ENCODE measurements around the gene MAST2. TPM values are rescaled to one million over a fixed set of nuclear protein-coding genes. Genes with fewer than 3 reads are reported as not detected.

The MAST2 gene
- total RNA-seq, 1 donor, result 24.2 TPM

GRCh38 chr1:45876000-45876617, 72.7 kb downstream of the MAST2 start:
- peaks cover 24% of the 10 kb centered on the region for H3K79me2 ChIP-seq (ENCODE audit: insufficient read depth, low read length)
- H3K4me2 ChIP-seq (ENCODE audit: insufficient read depth, low read length), result no peak overlapping the region
- peaks cover 20% of the 10 kb centered on the region for H3K4me1 ChIP-seq (ENCODE audit: insufficient read depth, low read length)
- H3K9me3 ChIP-seq (ENCODE audit: low read depth, low read length), result no peaks in the 10 kb centered on the region
- no peak for DNase-seq (ENCODE audit: insufficient read length, low spot score, missing footprints)
- no peak overlapping the region for H2AFZ ChIP-seq (ENCODE audit: low read length)
- no peak for TF ChIP-seq CTCF (IDR thresholded peaks at IDR 0.05; ENCODE audit: extremely low read depth, low read depth, low read length)
- H3K36me3 ChIP-seq (ENCODE audit: insufficient read depth, low read length), result no peaks in the 10 kb centered on the region
- no peaks in the 10 kb centered on the region for H4K20me1 ChIP-seq (ENCODE audit: insufficient read depth, low read length)
- H3K27ac ChIP-seq (ENCODE audit: low read depth, low read length), result no peak overlapping the region
- H3K4me3 ChIP-seq (ENCODE audit: insufficient read depth, low read length), result no peak overlapping the region
- no peaks in the 10 kb centered on the region for H3K27me3 ChIP-seq (ENCODE audit: insufficient read depth, low read length)

- Histone ChIP-seq H3K4me1 (ENCODE audit: insufficient read depth, low read length) (peaks cover 15% of the 10 kb centered on the region), H3K4me2 (ENCODE audit: insufficient read depth, low read length) (no peak overlapping the region), H3K27me3 (ENCODE audit: insufficient read depth, low read length) (no peaks in the 10 kb centered on the region), H2AFZ (ENCODE audit: low read length) (no peak overlapping the region), H3K4me3 (ENCODE audit: insufficient read depth, low read length) (no peak overlapping the region), H3K79me2 (ENCODE audit: insufficient read depth, low read length) (peaks cover 21% of the 10 kb centered on the region), H3K27ac (ENCODE audit: low read depth, low read length) (no peak overlapping the region), H4K20me1 (ENCODE audit: insufficient read depth, low read length) (no peaks in the 10 kb centered on the region), H3K9me3 (ENCODE audit: low read depth, low read length) (no peaks in the 10 kb centered on the region), H3K36me3 (ENCODE audit: insufficient read depth, low read length) (no peaks in the 10 kb centered on the region)
- no peak for TF ChIP-seq CTCF (IDR thresholded peaks at IDR 0.05; ENCODE audit: extremely low read depth, low read depth, low read length)
- no peak for DNase-seq (ENCODE audit: insufficient read length, low spot score, missing footprints)
Observed at GRCh38 chr1:45877264-45877663, 73.9 kb downstream of the MAST2 start.

GRCh38 chr1:45879885-45880598, 76.6 kb downstream of the MAST2 start:
- no peak for DNase-seq (ENCODE audit: insufficient read length, low spot score, missing footprints)
- no peaks in the 10 kb centered on the region for H3K27me3 ChIP-seq (ENCODE audit: insufficient read depth, low read length)
- no peak overlapping the region for H2AFZ ChIP-seq (ENCODE audit: low read length)
- no peak overlapping the region for H3K4me2 ChIP-seq (ENCODE audit: insufficient read depth, low read length)
- no peak overlapping the region for H3K27ac ChIP-seq (ENCODE audit: low read depth, low read length)
- no peaks in the 10 kb centered on the region for H3K36me3 ChIP-seq (ENCODE audit: insufficient read depth, low read length)
- peaks cover 16% of the 10 kb centered on the region for H3K79me2 ChIP-seq (ENCODE audit: insufficient read depth, low read length)
- peaks cover 19% of the 10 kb centered on the region for H3K4me1 ChIP-seq (ENCODE audit: insufficient read depth, low read length)
- no peaks in the 10 kb centered on the region for H4K20me1 ChIP-seq (ENCODE audit: insufficient read depth, low read length)
- H3K9me3 ChIP-seq (ENCODE audit: low read depth, low read length), result no peaks in the 10 kb centered on the region
- no peak for TF ChIP-seq CTCF (IDR thresholded peaks at IDR 0.05; ENCODE audit: extremely low read depth, low read depth, low read length)
- H3K4me3 ChIP-seq (ENCODE audit: insufficient read depth, low read length), result no peak overlapping the region

- Histone ChIP-seq H3K79me2 (ENCODE audit: insufficient read depth, low read length) (peaks cover 21% of the 10 kb centered on the region), H3K4me3 (ENCODE audit: insufficient read depth, low read length) (no peak overlapping the region), H3K27ac (ENCODE audit: low read depth, low read length) (peak overlapping the region; percentile 13), H3K36me3 (ENCODE audit: insufficient read depth, low read length) (no peaks in the 10 kb centered on the region), H3K4me2 (ENCODE audit: insufficient read depth, low read length) (no peak overlapping the region), H3K4me1 (ENCODE audit: insufficient read depth, low read length) (peaks cover 19% of the 10 kb centered on the region), H3K9me3 (ENCODE audit: low read depth, low read length) (no peaks in the 10 kb centered on the region), H4K20me1 (ENCODE audit: insufficient read depth, low read length) (no peaks in the 10 kb centered on the region), H3K27me3 (ENCODE audit: insufficient read depth, low read length) (no peaks in the 10 kb centered on the region), H2AFZ (ENCODE audit: low read length) (no peak overlapping the region)
- no peak for DNase-seq (ENCODE audit: insufficient read length, low spot score, missing footprints)
- no peak for TF ChIP-seq CTCF (IDR thresholded peaks at IDR 0.05; ENCODE audit: extremely low read depth, low read depth, low read length)
Observed at GRCh38 chr1:45880930-45881329, 77.5 kb downstream of the MAST2 start.
